H9 (cell line): ENCODE data around the gene SCGB1D2. TPM values are rescaled to one million over a fixed set of nuclear protein-coding genes. Genes with fewer than 3 reads are reported as not detected.

Source experiments
- DNase-seq: peaks from one replicate; pipeline ENCODE4 v3.0.0-alpha.2; 2017
- H2AFZ ChIP-seq: one replicate; pipeline ENCODE4 v1.6.1; 2013; ENCODE audit warnings: mild to moderate bottlenecking, low read length, control low read depth, moderate library complexity
- H2AK5ac ChIP-seq: 2 replicates; pipeline ENCODE4 v1.6.1; 2013; ENCODE audit warnings: low read length, control low read depth, mixed read lengths; ENCODE audit not compliant: insufficient read length
- H2BK120ac ChIP-seq: one replicate; pipeline ENCODE4 v1.6.1; 2013; ENCODE audit warnings: low read depth, mild to moderate bottlenecking, low read length, control low read depth, inconsistent platforms; ENCODE audit not compliant: poor library complexity, severe bottlenecking
- H2BK12ac ChIP-seq: 2 replicates; pipeline ENCODE4 v1.6.1; 2013; ENCODE audit warnings: low read length, control low read depth, mixed read lengths, low read depth; ENCODE audit not compliant: insufficient read length
- H2BK15ac ChIP-seq: 2 replicates; pipeline ENCODE4 v1.6.1; 2013; ENCODE audit warnings: low read depth, low read length, control low read depth
- H2BK20ac ChIP-seq: one replicate; pipeline ENCODE4 v1.6.1; 2013; ENCODE audit warnings: low read depth, mild to moderate bottlenecking, low read length, control low read depth, inconsistent platforms; ENCODE audit not compliant: poor library complexity, severe bottlenecking
- H2BK5ac ChIP-seq: 2 replicates; pipeline ENCODE4 v1.6.1; 2013; ENCODE audit warnings: low read length, control low read depth, mixed read lengths; ENCODE audit not compliant: insufficient read length
- H3K14ac ChIP-seq: 2 replicates; pipeline ENCODE4 v1.6.1; 2013; ENCODE audit warnings: low read length, control low read depth; ENCODE audit not compliant: insufficient read depth
- H3K18ac ChIP-seq: 2 replicates; pipeline ENCODE4 v1.6.1; 2013; ENCODE audit warnings: low read depth, mild to moderate bottlenecking, mixed read lengths, low read length, control low read depth; ENCODE audit not compliant: insufficient read length
- H3K23ac ChIP-seq: 2 replicates; pipeline ENCODE4 v1.6.1; 2013; ENCODE audit warnings: low read length, control low read depth, mixed read lengths, low read depth; ENCODE audit not compliant: insufficient read length
- H3K23me2 ChIP-seq: 2 replicates; pipeline ENCODE4 v1.6.1; 2013; ENCODE audit warnings: low read depth, mild to moderate bottlenecking, mixed read lengths, low read length, control low read depth; ENCODE audit not compliant: insufficient read length, poor library complexity, severe bottlenecking
- H3K27ac ChIP-seq: 2 replicates; pipeline ENCODE4 v1.5.1; 2013; ENCODE audit warnings: low read length, control low read depth, mixed read lengths, low read depth; ENCODE audit not compliant: insufficient read length
- H3K27me3 ChIP-seq: 2 replicates; pipeline ENCODE4 v1.6.1; 2013; ENCODE audit warnings: low read length, control low read depth, inconsistent platforms; ENCODE audit not compliant: insufficient read depth
- H3K4ac ChIP-seq: 2 replicates; pipeline ENCODE4 v1.6.1; 2013; ENCODE audit warnings: low read depth, mild to moderate bottlenecking, control low read depth, inconsistent platforms, low read length, moderate library complexity
- H3K4me1 ChIP-seq: 2 replicates; pipeline ENCODE4 v1.6.1; 2013; ENCODE audit warnings: low read length, control low read depth, inconsistent platforms; ENCODE audit not compliant: insufficient read depth
- H3K4me2 ChIP-seq: 2 replicates; pipeline ENCODE4 v1.6.1; 2013; ENCODE audit warnings: low read length, control low read depth, mixed read lengths; ENCODE audit not compliant: insufficient read length, insufficient read depth
- H3K56ac ChIP-seq: 2 replicates; pipeline ENCODE4 v1.6.1; 2013; ENCODE audit warnings: low read depth, mild to moderate bottlenecking, mixed read lengths, low read length, control low read depth; ENCODE audit not compliant: insufficient read length
- H3K79me1 ChIP-seq: 2 replicates; pipeline ENCODE4 v1.6.1; 2013; ENCODE audit warnings: low read depth, mild to moderate bottlenecking, moderate library complexity, low read length, control low read depth, inconsistent platforms; ENCODE audit not compliant: insufficient read depth, poor library complexity, severe bottlenecking
- H3K79me2 ChIP-seq: 2 replicates; pipeline ENCODE4 v1.6.1; 2013; ENCODE audit warnings: low read length, control low read depth, inconsistent platforms; ENCODE audit not compliant: insufficient read depth
- H3K9ac ChIP-seq: 2 replicates; pipeline ENCODE4 v1.6.1; 2013; ENCODE audit warnings: low read length, control low read depth, mixed read lengths; ENCODE audit not compliant: insufficient read length; ENCODE audit errors: extremely low read depth
- H3K9me3 ChIP-seq: one replicate; pipeline ENCODE4 v1.6.1; 2013; ENCODE audit warnings: low read depth, low read length, inconsistent platforms; ENCODE audit not compliant: control insufficient read depth
- H3T11ph ChIP-seq: one replicate; pipeline ENCODE4 v1.6.1; 2013; ENCODE audit warnings: mild to moderate bottlenecking, low read length, control low read depth, inconsistent platforms
- H4K20me1 ChIP-seq: one replicate; pipeline ENCODE4 v1.6.1; 2013; ENCODE audit not compliant: control insufficient read depth, insufficient read length, insufficient read depth
- H4K5ac ChIP-seq: 2 replicates; pipeline ENCODE4 v1.6.1; 2013; ENCODE audit warnings: low read depth, mild to moderate bottlenecking, mixed read lengths, low read length, control low read depth; ENCODE audit not compliant: insufficient read length
- H4K8ac ChIP-seq: replicated peaks from 2 replicates; pipeline ENCODE4 v1.6.1; 2013; ENCODE audit warnings: low read length, control low read depth, mixed read lengths, low read depth; ENCODE audit not compliant: insufficient read length
- H4K91ac ChIP-seq: 2 replicates; pipeline ENCODE4 v1.6.1; 2013; ENCODE audit warnings: low read depth, mild to moderate bottlenecking, moderate library complexity, mixed read lengths, low read length, control low read depth; ENCODE audit not compliant: insufficient read length
- H3K27ac Mint-ChIP-seq, 3 experiments: 2 replicates in 2 of 3; 3 replicates in 1 of 3; pipeline ENCODE4 v1.8.0; 2020 to 2021; ENCODE audit warnings: mixed read lengths in 3 of 3, mild to moderate bottlenecking in 1 of 3, moderate library complexity in 1 of 3
- H3K27me3 Mint-ChIP-seq: 2 replicates; pipeline ENCODE4 v1.8.0; 2021; ENCODE audit warnings: low read depth, mild to moderate bottlenecking, moderate library complexity, mixed read lengths
- H3K36me3 Mint-ChIP-seq, 3 experiments: 2 replicates in 2 of 3; 3 replicates in 1 of 3; pipeline ENCODE4 v1.8.0; 2020 to 2021; ENCODE audit warnings: low read depth in 3 of 3, mixed read lengths in 3 of 3; ENCODE audit not compliant: insufficient read depth in 1 of 3
- H3K4me1 Mint-ChIP-seq, 2 experiments: 2 replicates each; pipeline ENCODE4 v1.8.0; 2020; ENCODE audit warnings: mixed read lengths in 2 of 2
- H3K4me3 Mint-ChIP-seq, 2 experiments: 2 replicates in 1 of 2; 3 replicates in 1 of 2; pipeline ENCODE4 v1.8.0; 2020 to 2021; ENCODE audit warnings: mild to moderate bottlenecking in 2 of 2, mixed read lengths in 2 of 2, moderate library complexity in 1 of 2
- H3K9me3 Mint-ChIP-seq, 2 experiments: 2 replicates in 1 of 2; 3 replicates in 1 of 2; pipeline ENCODE4 v1.8.0; 2020; ENCODE audit warnings: mild to moderate bottlenecking in 2 of 2, mixed read lengths in 2 of 2, moderate library complexity in 1 of 2
- WGBS: extraction: QIAGEN DNeasy Blood & Tissue Kit; methylation state at CpG from one replicate; pipeline ENCODE4 v1.1.7; 2013; ENCODE audit warnings: missing lambda C conversion rate, low lambda C conversion rate, mixed read lengths; ENCODE audit not compliant: insufficient read length; ENCODE audit errors: extremely low coverage; 5-methylcytosine and 5-hydroxymethylcytosine counted together
- total RNA-seq: library from RNA; stranded (reverse); gene quantifications from 2 replicates; pipeline ENCODE4 v1.2.1, GENCODE V29; 2021
- TF ChIP-seq, protein P1 (sequence below): fragments of 200-600 bp; sonication (generic); conservative IDR thresholded peaks from 3 replicates; pipeline ENCODE4 v1.8.0; 2021; ENCODE audit warnings: antibody characterized with exemption, mild to moderate bottlenecking

The SCGB1D2 gene
- total RNA-seq, 1 experiment from 2014 or later = not detected

DNA sequence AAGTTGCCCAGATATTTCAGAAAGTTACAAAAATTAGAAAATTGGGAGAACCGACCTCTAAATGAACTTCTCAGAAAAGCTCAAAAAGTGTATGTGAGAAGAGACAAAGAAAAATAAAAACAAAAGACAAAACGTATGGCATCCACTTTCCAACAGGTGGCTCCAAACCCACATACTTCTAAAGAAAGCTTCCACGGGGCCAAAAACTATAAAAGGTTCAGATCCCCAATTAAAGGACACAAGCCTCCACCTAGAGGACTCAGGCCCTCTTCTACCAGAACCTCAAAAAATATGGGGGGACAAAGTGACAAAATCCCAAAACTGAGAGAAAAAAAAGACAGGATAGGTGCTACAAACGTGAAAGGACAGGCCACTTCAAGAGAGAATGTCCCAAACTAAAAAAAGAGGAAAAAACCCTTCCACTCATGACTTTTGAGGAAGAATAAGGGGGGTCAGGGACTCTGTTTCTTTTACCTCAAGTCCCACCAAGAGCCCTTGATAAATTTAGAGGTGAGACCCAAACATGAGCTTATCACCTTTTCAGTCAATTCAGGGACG is 24.8 kb upstream of the SCGB1D2 start:
- Histone ChIP-seq H3K23me2 (no peaks in the 10 kb centered on the region), H3K18ac (no peak overlapping the region), H2BK5ac (no peak overlapping the region), H3K9ac (no peak overlapping the region), H4K8ac (no peak overlapping the region), H2AFZ (no peak overlapping the region), H4K5ac (no peak overlapping the region), H2BK15ac (no peak overlapping the region), H2AK5ac (no peak overlapping the region), H2BK20ac (no peak overlapping the region), H3K4me1 (no peaks in the 10 kb centered on the region), H4K91ac (no peak overlapping the region), H3K56ac (no peak overlapping the region), H3K4ac (no peak overlapping the region), H3K14ac (no peak overlapping the region), H3K79me2 (no peaks in the 10 kb centered on the region), H3K9me3 (no peaks in the 10 kb centered on the region), H2BK12ac (no peak overlapping the region), H2BK120ac (no peak overlapping the region), H3K79me1 (no peaks in the 10 kb centered on the region), H4K20me1 (no peaks in the 10 kb centered on the region), H3K23ac (no peak overlapping the region), H3T11ph (no peak overlapping the region), H3K27me3 (no peaks in the 10 kb centered on the region), H3K27ac (no peak overlapping the region), H3K4me2 (no peak overlapping the region)
- peaks cover 6 to 8% of the 10 kb centered on the region in 2 experiments for H3K9me3 Mint-ChIP-seq
- no peak overlapping the region for H3K4me3 Mint-ChIP-seq
- WGBS = no CpG with 5 or more reads among the region's 5 CpGs
- H3K36me3 Mint-ChIP-seq = peaks cover 0 to 5% (median 4%) of the 10 kb centered on the region in 3 experiments; a peak in 4 of 7 replicates
- no peaks in the 10 kb centered on the region; the same call in 1 of the 2 replicates for H3K27me3 Mint-ChIP-seq
- TF ChIP-seq, protein P1, sequence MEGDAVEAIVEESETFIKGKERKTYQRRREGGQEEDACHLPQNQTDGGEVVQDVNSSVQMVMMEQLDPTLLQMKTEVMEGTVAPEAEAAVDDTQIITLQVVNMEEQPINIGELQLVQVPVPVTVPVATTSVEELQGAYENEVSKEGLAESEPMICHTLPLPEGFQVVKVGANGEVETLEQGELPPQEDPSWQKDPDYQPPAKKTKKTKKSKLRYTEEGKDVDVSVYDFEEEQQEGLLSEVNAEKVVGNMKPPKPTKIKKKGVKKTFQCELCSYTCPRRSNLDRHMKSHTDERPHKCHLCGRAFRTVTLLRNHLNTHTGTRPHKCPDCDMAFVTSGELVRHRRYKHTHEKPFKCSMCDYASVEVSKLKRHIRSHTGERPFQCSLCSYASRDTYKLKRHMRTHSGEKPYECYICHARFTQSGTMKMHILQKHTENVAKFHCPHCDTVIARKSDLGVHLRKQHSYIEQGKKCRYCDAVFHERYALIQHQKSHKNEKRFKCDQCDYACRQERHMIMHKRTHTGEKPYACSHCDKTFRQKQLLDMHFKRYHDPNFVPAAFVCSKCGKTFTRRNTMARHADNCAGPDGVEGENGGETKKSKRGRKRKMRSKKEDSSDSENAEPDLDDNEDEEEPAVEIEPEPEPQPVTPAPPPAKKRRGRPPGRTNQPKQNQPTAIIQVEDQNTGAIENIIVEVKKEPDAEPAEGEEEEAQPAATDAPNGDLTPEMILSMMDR = peak; percentile 75
- H3K4me1 Mint-ChIP-seq = no peaks in the 10 kb centered on the region
- H3K27ac Mint-ChIP-seq = no peak overlapping the region
- DNase-seq = no peak
